HepG2 (cell line): ENCODE data around the gene ITGB1. TPM values are rescaled to one million over a fixed set of nuclear protein-coding genes. Genes with fewer than 3 reads are reported as not detected.

Source experiments
- ATAC-seq: fragments of 200-7000 bp; cut with Tn5 transposase; 3 replicates; pipeline ENCODE4 v1.9.1; 2020; ENCODE audit warnings: mild to moderate bottlenecking, moderate library complexity
- BruUV-seq: library from RNA; stranded (reverse); fragments of 400-500 nt; replicated peaks from 2 replicates; lab custom pipeline; 2021; lab: Mats Ljungman, UMichigan
- CTCF ChIA-PET: fragments of 300-600 bp; formaldehyde crosslinking; extraction: SDS; loops from one replicate; lab custom pipeline; 2021; ENCODE audit warnings: low total read pairs, inconsistent platforms, low intra/inter-chr PET ratio; lab: Yijun Ruan, JAX
- POLR2A ChIA-PET: fragments of 350-600 bp; sonication (Branson Sonifier 250); formaldehyde crosslinking; loops from one replicate; lab custom pipeline; 2020; ENCODE audit warnings: antibody characterized with exemption, inconsistent platforms; lab: Yijun Ruan, JAX
- DNase-seq: peaks from one replicate; pipeline ENCODE4 v3.0.0-alpha.2; 2015; ENCODE audit warnings: low spot score
- FAIRE-seq: peaks from 3 replicates; lab custom pipeline; 2011; peaks lifted over from hg19 to GRCh38; lab: Jason Lieb, UNC
- H2AFZ ChIP-seq: one replicate; pipeline ENCODE4 v1.6.1; 2011; ENCODE audit warnings: low read length, inconsistent platforms
- H3K27ac ChIP-seq: fragments of 300-600 bp; 3 replicates; pipeline ENCODE4 v1.8.0; 2011; ENCODE audit warnings: mixed run types, mild to moderate bottlenecking, mixed read lengths, low read length, inconsistent platforms; ENCODE audit not compliant: insufficient read depth; ENCODE audit errors: extremely low read length
- H3K27me3 ChIP-seq, 2 experiments: fragments of 200-600 bp in 1 of 2; 2 replicates in 1 of 2; 3 replicates in 1 of 2; pipeline versions ENCODE4 v1.6.0 to v1.8.0; 2011; ENCODE audit warnings: low read length in 2 of 2, mild to moderate bottlenecking in 2 of 2, moderate library complexity in 2 of 2, inconsistent platforms in 1 of 2; ENCODE audit not compliant: insufficient read depth in 2 of 2, control insufficient read depth in 1 of 2
- H3K36me3 ChIP-seq, 2 experiments: fragments of 200-600 bp in 1 of 2; replicated peaks in 1 of 2; 2 replicates in 1 of 2; 3 replicates in 1 of 2; pipeline versions ENCODE4 v1.5.1 to v1.8.0; 2011; ENCODE audit warnings: low read length in 2 of 2, inconsistent platforms in 1 of 2; ENCODE audit not compliant: insufficient read depth in 2 of 2, control insufficient read depth in 1 of 2
- H3K4me1 ChIP-seq: 2 replicates; pipeline ENCODE4 v1.5.1; 2012; ENCODE audit warnings: low read length, inconsistent platforms; ENCODE audit not compliant: insufficient read depth
- H3K4me2 ChIP-seq: 2 replicates; pipeline ENCODE4 v1.6.0; 2011; ENCODE audit warnings: low read depth, low read length, inconsistent platforms
- H3K4me3 ChIP-seq, 3 experiments: fragments of 200-600 bp in 1 of 3; sonication (generic), shearing (Covaris generic) in 1 of 3; replicated peaks in 1 of 3; 2 replicates each; pipeline ENCODE4 v1.5.1; 2011 to 2016; ENCODE audit warnings: low read length in 3 of 3, inconsistent platforms in 2 of 3, low read depth in 2 of 3, mild to moderate bottlenecking in 2 of 3, control low read depth in 1 of 3, mixed read lengths in 1 of 3; ENCODE audit not compliant: insufficient read depth in 1 of 3
- H3K79me2 ChIP-seq: one replicate; pipeline ENCODE4 v1.6.1; 2011; ENCODE audit warnings: low read length, inconsistent platforms; ENCODE audit not compliant: insufficient read depth
- H3K9ac ChIP-seq: 2 replicates; pipeline ENCODE4 v1.6.0; 2011; ENCODE audit warnings: mild to moderate bottlenecking, low read depth, low read length, inconsistent platforms; ENCODE audit not compliant: insufficient read depth
- H3K9me3 ChIP-seq: 2 replicates; pipeline ENCODE4 v1.5.1; 2012; ENCODE audit warnings: mild to moderate bottlenecking, low read length
- H4K20me1 ChIP-seq: 2 replicates; pipeline ENCODE4 v1.6.0; 2011; ENCODE audit warnings: inconsistent platforms, mild to moderate bottlenecking, low read length, moderate library complexity; ENCODE audit not compliant: insufficient read depth
- BCLAF1 ChIP-seq: fragments of 450-650 bp; IDR thresholded peaks from 2 replicates; pipeline ENCODE4 v1.6.1; 2017; ENCODE audit warnings: mild to moderate bottlenecking
- MIXL1 ChIP-seq: IDR thresholded peaks from 2 replicates; pipeline ENCODE4 v1.6.1; 2016
- NAIF1 ChIP-seq: sonication (generic); formaldehyde crosslinking; IDR thresholded peaks from 2 replicates; pipeline ENCODE4 v1.5.0; 2020; ENCODE audit warnings: mild to moderate bottlenecking, missing genetic modification reagents, borderline replicate concordance
- ZBTB42 ChIP-seq: sonication (generic); formaldehyde crosslinking; IDR thresholded peaks from 2 replicates; pipeline ENCODE4 v1.5.0; 2020; ENCODE audit warnings: mild to moderate bottlenecking, missing genetic modification reagents
- ZNF34 ChIP-seq: sonication (generic); formaldehyde crosslinking; IDR thresholded peaks from 2 replicates; pipeline ENCODE4 v1.4.0; 2020; ENCODE audit warnings: mild to moderate bottlenecking, missing genetic modification reagents, borderline replicate concordance
- WGBS: methylation state at CpG from one replicate; pipeline ENCODE4 v1.1.6; 2017; ENCODE audit warnings: low lambda C conversion rate; 5-methylcytosine and 5-hydroxymethylcytosine counted together
- in situ Hi-C: cut with HindIII; loops from 2 replicates; pipeline ENCODE4 v1.10.0; 2017; ENCODE audit warnings: low pct_unique_long_range_greater_than_20kb; ENCODE audit not compliant: extremely low pct_ligation_motif_present
- intact Hi-C: fragments of 100-400 bp; cut with micrococcal nuclease; formaldehyde crosslinking; loops from one replicate; pipeline ENCODE4 v1.10.0; 2022; ENCODE audit not compliant: unreplicated experiment
- polyA plus RNA-seq, 8 experiments: library from polyadenylated mRNA; depleted of rRNA in 3 of 8; stranded (reverse) in 7 of 8; unstranded in 1 of 8; fragments of >200 nt; fragmentation: Illumina TruSeq in 4 of 8; extraction: Trizol in 4 of 8; gene quantifications; 2 replicates each; pipeline versions ENCODE4 v1.2.1 to v1.2.3, GENCODE V29; 2011 to 2016; ENCODE audit warnings: low read depth in 4 of 8, missing spikeins in 1 of 8, mixed read lengths in 1 of 8; ENCODE audit not compliant: insufficient read depth in 1 of 8
- total RNA-seq, 5 experiments: library from RNA; depleted of rRNA; stranded (reverse); fragments of >200 nt; fragmentation: Illumina TruSeq; extraction: Trizol; gene quantifications; 2 replicates each; pipeline ENCODE4 v1.2.3, GENCODE V29; 2016; ENCODE audit warnings: low read depth in 1 of 5
- TF ChIP-seq, protein P1 (sequence below): sonication (generic); formaldehyde crosslinking; IDR thresholded peaks from 2 replicates; pipeline ENCODE4 v1.4.0; 2020; ENCODE audit warnings: mild to moderate bottlenecking, low read depth, missing genetic modification reagents

ITGB1 gene
- total and polyA plus RNA-seq, 2 of the 13 experiments (the other 11 are each of a cell fraction or from before 2014, with no cell fraction given), result 190 to 204 TPM

GRCh38 chr10:32964270-32964669, 6.2 kb upstream of the ITGB1 start:
- in situ Hi-C loops, result no loop called here

More at GRCh38 chr10:32964270-32964669, 6.2 kb upstream of the ITGB1 start:
- no peak for ATAC-seq
- H3K4me2 ChIP-seq, result no peak overlapping the region
- CTCF ChIA-PET, result no interaction called here
- peaks cover 9% of the 10 kb centered on the region for H3K79me2 ChIP-seq
- H3K9me3 ChIP-seq, result no peaks in the 10 kb centered on the region
- H2AFZ ChIP-seq, result no peak overlapping the region
- H3K36me3 ChIP-seq, result no peaks in the 10 kb centered on the region
- H3K27me3 ChIP-seq, result no peaks in the 10 kb centered on the region
- 96% methylated on average over 3 of the region's 3 CpGs for WGBS
- TF ChIP-seq, protein P1, sequence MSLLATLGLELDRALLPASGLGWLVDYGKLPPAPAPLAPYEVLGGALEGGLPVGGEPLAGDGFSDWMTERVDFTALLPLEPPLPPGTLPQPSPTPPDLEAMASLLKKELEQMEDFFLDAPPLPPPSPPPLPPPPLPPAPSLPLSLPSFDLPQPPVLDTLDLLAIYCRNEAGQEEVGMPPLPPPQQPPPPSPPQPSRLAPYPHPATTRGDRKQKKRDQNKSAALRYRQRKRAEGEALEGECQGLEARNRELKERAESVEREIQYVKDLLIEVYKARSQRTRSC (CRISPR knock-in tag), result no peak
- no peak for TF ChIP-seq BCLAF1
- no peak for TF ChIP-seq ZBTB42 (CRISPR knock-in tag)
- TF ChIP-seq ZNF34 (CRISPR knock-in tag), result no peak
- no peak for TF ChIP-seq NAIF1 (CRISPR knock-in tag)
- TF ChIP-seq MIXL1, result no peak
- H3K4me1 ChIP-seq, result peaks cover 26% of the 10 kb centered on the region
- POLR2A ChIA-PET, result no interaction called here
- H3K27ac ChIP-seq, result no peak overlapping the region
- H3K9ac ChIP-seq, result no peak overlapping the region
- no peak for DNase-seq
- intact Hi-C loops, result no loop called here
- H4K20me1 ChIP-seq, result no peaks in the 10 kb centered on the region; the same call in 1 of the 2 replicates
- FAIRE-seq, result no peak
- H3K4me3 ChIP-seq, result no peak overlapping the region
- BruUV-seq, result no TSS peak
